HCEC 1CT (cell line): ENCODE data around the gene CA7.

ENCODE experiments used
- DNase-seq: peaks from one replicate; pipeline ENCODE4 v3.0.0-alpha.2; 2017

CA7 gene

GRCh38 chr16:66844342-66845079, at the start of gene CA7:
CA7 (plus strand) TSS chr16:66844414; CDS start chr16:66844488, 74 bp downstream.
- no peak for DNase-seq

GRCh38 chr16:66798161-66798560, 46.1 kb upstream of the CA7 start:
- peak; percentile 1 for DNase-seq

- no peak for DNase-seq
Measured at GRCh38 chr16:66800856-66801255, 43.4 kb upstream of the CA7 start.

DNA sequence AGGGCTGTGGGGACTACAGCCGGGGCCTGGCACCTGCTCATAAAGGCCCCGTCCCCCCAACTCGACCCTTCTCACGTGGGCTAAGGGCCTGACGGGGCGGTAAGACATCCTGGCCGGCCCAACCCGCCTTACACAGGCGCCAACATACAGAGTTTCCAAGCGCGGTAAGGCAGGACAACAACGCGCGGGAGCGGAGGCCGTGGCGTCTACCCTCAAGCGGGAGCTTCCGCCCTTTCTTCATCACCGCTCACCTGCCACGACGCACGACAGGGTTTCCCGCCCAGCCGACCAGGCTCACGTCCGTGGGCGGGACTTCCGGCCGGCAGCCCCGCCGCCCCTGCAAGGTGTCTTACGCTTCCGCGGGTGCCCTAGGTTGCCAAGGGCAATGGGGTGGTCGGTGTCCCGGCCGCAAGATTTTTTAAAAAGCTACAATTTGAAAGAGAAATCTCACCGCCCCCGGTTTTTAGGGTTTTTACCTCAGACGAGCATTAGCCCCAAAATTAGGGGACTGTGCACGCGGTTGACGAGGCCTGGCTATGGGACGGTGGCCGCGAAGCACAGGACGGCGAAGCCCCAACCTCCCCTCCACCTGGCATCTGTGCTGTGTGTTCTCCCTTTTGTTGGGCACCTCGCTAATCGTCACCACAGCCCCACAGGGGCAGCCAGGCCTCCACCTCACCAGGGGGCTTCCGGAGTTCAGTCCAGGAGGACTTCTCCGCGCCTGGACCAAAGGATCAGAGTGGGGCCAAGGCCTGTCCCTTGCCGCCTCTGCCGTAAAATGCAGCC, 42.7 kb upstream of the CA7 start, which contains the start of gene TERB1:
Gene TERB1 (minus strand): TSS at position 265 of the 786 bp plus-strand sequence. CDS start 4,786 bp downstream, outside the sequence.
- no peak for DNase-seq

DNA sequence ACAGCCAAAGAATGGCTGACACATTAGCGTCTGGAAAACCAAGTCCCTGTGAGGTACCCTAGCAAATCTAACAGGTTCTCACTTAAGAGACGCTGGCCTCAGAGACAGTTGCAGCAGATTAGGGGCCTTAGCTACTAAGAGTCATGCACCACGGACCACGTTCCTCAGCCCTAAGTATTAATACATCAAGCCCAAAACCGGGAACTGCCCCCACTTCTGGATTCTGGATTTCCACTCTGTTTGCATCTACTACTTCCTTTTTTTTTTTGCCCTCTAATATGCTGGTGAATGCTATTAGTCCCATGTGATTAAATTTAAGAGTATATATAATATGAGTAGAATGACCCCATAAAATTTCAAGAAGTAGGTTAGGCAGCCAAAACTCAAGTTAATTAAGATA, 42.1 kb upstream of the CA7 start:
- no peak for DNase-seq

DNA sequence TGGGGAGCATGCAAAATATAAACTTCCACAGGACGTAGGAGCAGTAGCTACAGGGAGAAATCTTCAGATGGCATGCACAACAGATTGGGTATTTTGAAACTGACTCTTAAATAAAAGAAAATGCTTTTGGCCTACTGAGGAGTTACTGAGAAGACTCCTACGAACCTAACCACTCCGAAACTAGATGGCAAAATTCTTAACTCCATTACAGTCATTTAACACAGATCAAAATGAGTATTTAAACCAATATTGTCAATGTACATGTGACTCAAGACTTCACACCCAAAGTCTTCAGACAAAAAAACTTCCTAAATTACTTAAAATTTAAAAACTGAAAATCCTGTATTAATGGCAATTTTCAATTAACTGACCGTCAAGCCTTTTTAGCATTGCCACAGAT, 34.4 kb upstream of the CA7 start:
- no peak for DNase-seq

GRCh38 chr16:66810391-66810790, 33.8 kb upstream of the CA7 start:
- DNase-seq: no peak

- DNase-seq: no peak
Measured at GRCh38 chr16:66811043-66811442, 33.2 kb upstream of the CA7 start.

GRCh38 chr16:66814734-66815133, 29.5 kb upstream of the CA7 start:
- DNase-seq: no peak

DNA sequence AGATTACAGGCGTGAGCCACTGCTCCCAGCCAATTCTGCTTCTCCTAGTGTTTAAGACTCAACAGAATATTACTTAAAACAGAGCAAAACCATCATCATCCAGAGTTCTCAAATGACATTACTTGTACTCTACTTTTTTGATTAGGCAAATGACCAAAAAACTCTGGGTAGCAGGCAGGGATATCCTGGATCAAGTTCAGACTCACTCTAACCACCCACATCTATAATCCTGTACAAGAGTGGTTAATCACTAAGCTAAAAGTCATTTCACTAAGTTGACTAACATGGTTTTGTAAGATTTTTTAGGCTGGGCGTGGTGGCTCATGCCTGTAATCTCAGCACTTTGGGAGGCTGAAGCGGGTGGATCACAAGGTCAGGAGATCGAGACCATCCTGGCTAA, 20.2 kb upstream of the CA7 start:
- DNase-seq: peak; percentile 28

- peak; percentile 74 for DNase-seq
Measured at GRCh38 chr16:66830422-66831404, 13.5 kb upstream of the CA7 start, which contains the start of gene NAE1. NAE1 (minus strand) TSS chr16:66830976; CDS start chr16:66830899, 77 bp downstream.

DNA sequence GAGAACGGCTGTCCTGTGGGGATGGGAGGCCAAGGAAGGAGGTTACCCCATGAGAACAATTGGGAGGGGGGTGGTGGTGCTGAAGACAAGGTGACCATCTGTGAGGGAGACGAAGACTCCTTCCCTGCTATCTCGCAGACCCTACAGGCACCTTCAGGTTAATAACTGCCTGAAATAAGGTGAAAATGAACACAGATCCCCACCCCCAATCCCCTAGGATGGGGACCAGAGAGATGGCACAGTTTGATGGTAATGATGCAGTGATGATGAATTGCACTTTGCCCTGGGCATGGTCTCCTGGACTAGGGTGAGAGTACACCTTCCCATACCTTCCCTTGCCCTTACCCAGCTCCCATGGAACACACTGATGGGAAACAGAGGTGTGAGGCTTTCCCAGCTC, 12.0 kb upstream of the CA7 start:
- DNase-seq: no peak

- DNase-seq: peak; percentile 36
Measured at GRCh38 chr16:66832661-66833305, 11.4 kb upstream of the CA7 start.

- DNase-seq: no peak
Measured at GRCh38 chr16:66834746-66835145, 9.5 kb upstream of the CA7 start.

DNA sequence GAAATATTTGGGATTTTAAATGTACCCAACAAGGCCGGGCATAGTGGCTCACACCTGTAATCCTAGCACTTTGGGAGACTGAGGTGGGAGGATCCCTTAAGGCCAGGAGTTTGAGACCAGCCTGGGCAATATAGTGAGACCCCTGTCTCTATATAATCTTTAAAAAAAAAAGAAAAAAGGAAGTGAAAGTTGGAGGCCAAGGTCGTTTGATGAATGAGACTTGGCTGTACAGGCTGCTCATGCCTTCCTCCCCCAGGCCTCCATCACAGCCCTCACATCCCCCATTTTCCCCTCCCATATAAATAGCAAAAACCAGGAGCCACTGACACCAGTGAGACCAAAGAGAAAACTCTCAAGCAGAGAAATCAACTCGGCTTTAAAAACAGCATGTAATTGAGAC, 3.3 kb upstream of the CA7 start:
- no peak for DNase-seq

DNA sequence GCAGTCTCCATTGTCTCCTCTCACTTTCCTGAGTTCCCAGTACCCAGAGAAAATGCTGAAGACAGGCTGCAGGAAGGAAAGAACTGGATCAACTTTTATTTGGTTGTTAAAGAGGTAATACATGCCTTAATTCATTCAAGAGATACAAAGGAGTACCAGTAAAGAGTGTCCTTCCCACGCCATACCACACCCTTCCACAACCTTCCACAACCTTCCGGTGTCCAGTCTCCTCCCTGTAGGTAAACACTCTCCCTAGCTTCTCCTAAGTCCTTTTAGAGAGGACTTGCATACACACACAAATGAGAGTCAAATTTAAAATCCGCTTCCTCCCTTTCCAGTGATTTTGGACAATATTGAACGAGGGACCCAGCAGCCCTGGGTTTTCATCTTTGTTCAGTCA, 2.8 kb upstream of the CA7 start:
- no peak for DNase-seq

DNA sequence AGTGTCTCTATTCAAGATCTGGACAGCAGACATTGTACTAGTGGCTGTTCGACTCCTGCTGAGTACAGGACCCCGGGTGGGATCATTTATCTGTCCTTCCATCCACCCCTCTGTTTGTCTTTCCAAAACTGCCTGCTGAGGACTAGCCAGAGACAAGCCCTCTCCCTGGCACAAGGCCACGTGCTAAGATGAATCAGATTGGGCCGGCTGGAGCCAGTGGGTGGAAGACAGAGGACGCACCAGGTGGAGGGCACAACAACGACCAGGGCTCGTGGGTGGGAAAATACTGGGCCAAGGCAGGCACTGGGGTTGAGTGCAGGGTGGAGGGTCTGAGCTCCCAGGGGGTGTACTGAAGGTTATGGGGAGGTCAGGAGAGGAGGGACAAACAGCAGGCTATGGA, 1.4 kb upstream of the CA7 start:
- no peak for DNase-seq

GRCh38 chr16:66843191-66843590, 1.0 kb upstream of the CA7 start:
- no peak for DNase-seq

- DNase-seq: no peak
Measured at GRCh38 chr16:66844009-66844341, 239 bp upstream of the CA7 start.

DNA sequence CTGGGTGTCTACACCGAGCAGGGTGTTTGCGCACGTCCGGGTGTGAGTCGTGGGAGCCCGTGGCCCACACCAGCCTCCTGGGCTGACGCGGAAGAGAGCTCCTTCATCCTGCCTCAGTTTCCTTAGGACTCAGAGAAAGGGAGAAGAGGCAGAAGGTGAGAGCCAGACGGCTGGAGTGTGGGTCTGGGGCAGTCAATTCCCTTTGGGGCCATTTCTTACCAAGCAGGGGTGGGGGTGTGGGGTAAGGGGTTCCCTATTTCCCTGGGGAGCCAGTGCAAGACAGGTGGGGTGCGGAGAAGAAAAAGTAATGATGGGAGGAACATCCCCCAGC, 831 bp downstream of the CA7 start:
- no peak for DNase-seq

DNA sequence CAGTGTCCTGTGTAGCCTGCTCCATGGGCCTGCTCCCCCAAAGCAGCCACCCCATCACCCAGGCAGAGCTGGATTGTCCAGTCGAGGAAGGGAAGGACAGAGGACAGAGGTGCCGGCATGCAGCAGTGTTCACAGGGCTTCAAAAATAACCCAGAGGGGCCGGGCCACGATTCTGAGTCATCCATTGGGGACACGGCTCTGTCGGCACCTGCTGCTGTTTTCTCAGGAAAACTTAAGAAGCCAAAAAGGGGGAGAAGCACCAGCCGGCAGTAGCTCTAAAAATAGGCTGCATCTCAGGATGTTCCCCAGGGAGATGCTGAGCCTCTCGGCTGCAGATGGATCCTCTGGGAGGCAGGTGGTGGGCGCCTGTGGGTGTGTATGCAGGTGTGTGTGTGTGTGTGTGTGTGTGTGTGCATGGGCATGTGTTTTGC, 1.6 kb downstream of the CA7 start:
- no peak for DNase-seq

DNA sequence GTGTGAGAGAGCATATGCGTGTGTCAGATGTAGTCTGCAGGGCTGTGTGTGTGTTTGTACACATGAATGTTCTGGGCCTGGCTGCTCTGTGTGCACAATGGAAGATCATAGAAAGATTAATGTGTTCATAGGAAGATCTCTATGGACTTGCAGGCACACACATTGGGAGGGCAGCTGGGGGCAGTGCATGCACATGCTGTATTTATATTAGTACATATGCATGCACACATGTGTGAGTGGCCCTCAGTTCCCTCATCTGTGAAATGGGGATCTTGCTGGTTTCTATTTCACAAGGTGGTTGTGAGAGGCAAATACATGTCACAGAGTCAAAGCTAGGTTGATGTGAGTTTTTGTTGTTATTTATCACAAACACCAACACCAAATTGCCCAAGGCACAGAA, 2.1 kb downstream of the CA7 start:
- DNase-seq: no peak

GRCh38 chr16:66846831-66847230, 2.6 kb downstream of the CA7 start:
- no peak for DNase-seq
